Breast epithelium (tissue), 4 donors: ENCODE measurements around the gene NRIP3. TPM values are rescaled to one million over a fixed set of nuclear protein-coding genes. Genes with fewer than 3 reads are reported as not detected.
"Not testable (repeated sequence)": the region's sequence is repeated elsewhere in the genome, so short reads cannot be mapped to it uniquely, and the experiment has no call there.

Experiments
- DNase-seq, 2 donors: peaks; one replicate each; pipeline ENCODE4 v3.0.0-alpha.2; 2019; ENCODE audit warnings: low spot score in 2 of 2
- H3K27ac ChIP-seq, 2 donors: fragments of 200-600 bp; sonication (generic) in 1 of 2; one replicate each; pipeline ENCODE4 v1.5.1; 2016 to 2019; ENCODE audit warnings: mild to moderate bottlenecking in 1 of 2
- H3K27me3 ChIP-seq, 2 donors: fragments of 200-600 bp; sonication (generic) in 1 of 2; one replicate each; pipeline versions ENCODE4 v1.5.1 to v1.6.0; 2017 to 2019; ENCODE audit warnings: control low read depth in 1 of 2, mild to moderate bottlenecking in 1 of 2
- H3K36me3 ChIP-seq: fragments of 200-600 bp; one replicate; pipeline ENCODE4 v1.5.1; 2019
- H3K4me1 ChIP-seq, 2 donors: fragments of 200-600 bp; sonication (generic); one replicate each; pipeline ENCODE4 v1.5.1; 2016 to 2019; ENCODE audit warnings: control low read depth in 1 of 2
- H3K4me3 ChIP-seq, 3 donors: fragments of 200-600 bp; sonication (generic); 1 replicate in 2 of 3; 2 replicates in 1 of 3; pipeline ENCODE4 v1.5.1; 2016 to 2019; ENCODE audit warnings: mild to moderate bottlenecking in 3 of 3, moderate library complexity in 2 of 3
- H3K9me3 ChIP-seq, 2 donors: fragments of 200-600 bp; sonication (generic) in 1 of 2; one replicate each; pipeline ENCODE4 v1.5.1; 2016 to 2019; ENCODE audit warnings: control low read depth in 1 of 2
- CTCF ChIP-seq, 3 donors: fragments of 450-650 bp; IDR thresholded peaks; one replicate each; pipeline ENCODE4 v1.5.1; 2016 to 2017; ENCODE audit warnings: antibody characterized with exemption in 3 of 3, mild to moderate bottlenecking in 3 of 3, moderate library complexity in 3 of 3
- POLR2A ChIP-seq: fragments of 450-650 bp; IDR thresholded peaks from one replicate; pipeline ENCODE4 v1.6.1; 2016; ENCODE audit warnings: antibody characterized with exemption, mild to moderate bottlenecking, moderate library complexity
- POLR2AphosphoS5 ChIP-seq, 3 donors: sonication (generic); formaldehyde crosslinking; IDR thresholded peaks; one replicate each; pipeline ENCODE4 v1.6.1; 2017; ENCODE audit warnings: antibody characterized with exemption in 3 of 3
- intact Hi-C: fragments of 100-400 bp; cut with DNase I; formaldehyde crosslinking; loops from one replicate; pipeline ENCODE4 v1.15.1; 2023; ENCODE audit warnings: low total_unique reads
- total RNA-seq, 3 donors: library from RNA; depleted of rRNA; stranded (reverse); fragments of >200 nt; gene quantifications; one replicate each; pipeline ENCODE4 v1.1.0, GENCODE V29; 2016

NRIP3 gene
- total RNA-seq, 3 donors from 2014 or later = 0.96 to 14.5 (median 3.6) TPM

- TF ChIP-seq POLR2AphosphoS5 (IDR thresholded peaks at IDR 0.05) (no peak), POLR2A (no peak), CTCF (IDR thresholded peaks at IDR 0.05) (no peak)
- Histone ChIP-seq H3K9me3 (no peaks in the 10 kb centered on the region), H3K4me3 (no peak overlapping the region), H3K27ac (no peak overlapping the region), H3K36me3 (no peaks in the 10 kb centered on the region), H3K27me3 (no peaks in the 10 kb centered on the region), H3K4me1 (no peaks in the 10 kb centered on the region)
- intact Hi-C loops = no loop called here
- DNase-seq = no peak
Measured at GRCh38 chr11:8980485-8980884, 23.3 kb downstream of the NRIP3 start.

DNA sequence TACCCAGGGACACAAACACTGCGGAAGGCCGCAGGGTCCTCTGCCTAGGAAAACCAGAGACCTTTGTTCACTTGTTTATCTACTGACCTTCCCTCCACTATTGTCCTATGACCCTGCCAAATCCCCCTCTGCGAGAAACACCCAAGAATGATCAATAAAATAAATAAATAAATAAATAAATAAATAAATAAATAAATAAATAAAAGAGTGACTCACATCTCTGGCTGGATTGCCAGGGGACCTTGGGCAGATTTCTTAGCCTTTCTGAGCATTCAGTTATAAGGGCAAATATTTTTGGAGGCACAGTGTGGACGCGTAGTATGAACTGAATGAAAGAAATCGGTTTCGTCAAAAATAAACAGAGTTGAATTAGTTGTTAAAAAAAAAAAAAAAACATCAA is 24.4 kb downstream of the NRIP3 start:
- DNase-seq, intact Hi-C loops, H3K36me3 ChIP-seq, H3K9me3 ChIP-seq, H3K27ac ChIP-seq, H3K4me1 ChIP-seq, H3K27me3 ChIP-seq, H3K4me3 ChIP-seq: not testable (repeated sequence)

GRCh38 chr11:8973121-8973520 is 30.7 kb downstream of the NRIP3 start:
- intact Hi-C loops = no loop called here
- no peaks in the 10 kb centered on the region for H3K27me3 ChIP-seq
- H3K27ac ChIP-seq = no peak overlapping the region

DNA sequence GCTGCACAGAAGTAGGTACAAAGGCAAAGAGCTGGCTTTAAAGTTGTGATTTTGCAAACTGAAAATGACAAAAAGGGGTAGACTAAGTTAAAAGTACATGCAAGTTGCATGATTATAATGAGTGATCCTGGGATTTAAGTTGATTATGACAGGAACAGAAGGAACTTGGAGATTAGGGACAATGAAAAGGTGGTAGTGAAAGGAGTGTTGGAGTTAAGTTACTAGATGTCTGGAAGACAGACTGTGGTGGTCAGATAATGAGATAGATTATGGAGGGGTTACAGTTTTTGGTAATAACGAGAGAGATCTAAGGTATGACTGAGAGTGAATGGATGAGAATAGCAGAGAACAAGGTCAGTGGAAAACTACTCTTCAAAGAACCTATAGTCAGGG is 31.9 kb downstream of the NRIP3 start:
- intact Hi-C loops = no loop called here
- no peak for DNase-seq

More at GRCh38 chr11:8973121-8973520, 30.7 kb downstream of the NRIP3 start:
- Histone ChIP-seq H3K4me3 (no peak overlapping the region), H3K4me1 (no peaks in the 10 kb centered on the region), H3K36me3 (no peaks in the 10 kb centered on the region), H3K9me3 (no peaks in the 10 kb centered on the region)
- no peak for DNase-seq
- no peak for TF ChIP-seq POLR2AphosphoS5 (IDR thresholded peaks at IDR 0.05)
- TF ChIP-seq CTCF (IDR thresholded peaks at IDR 0.05) = no peak
- no peak for TF ChIP-seq POLR2A

DNA sequence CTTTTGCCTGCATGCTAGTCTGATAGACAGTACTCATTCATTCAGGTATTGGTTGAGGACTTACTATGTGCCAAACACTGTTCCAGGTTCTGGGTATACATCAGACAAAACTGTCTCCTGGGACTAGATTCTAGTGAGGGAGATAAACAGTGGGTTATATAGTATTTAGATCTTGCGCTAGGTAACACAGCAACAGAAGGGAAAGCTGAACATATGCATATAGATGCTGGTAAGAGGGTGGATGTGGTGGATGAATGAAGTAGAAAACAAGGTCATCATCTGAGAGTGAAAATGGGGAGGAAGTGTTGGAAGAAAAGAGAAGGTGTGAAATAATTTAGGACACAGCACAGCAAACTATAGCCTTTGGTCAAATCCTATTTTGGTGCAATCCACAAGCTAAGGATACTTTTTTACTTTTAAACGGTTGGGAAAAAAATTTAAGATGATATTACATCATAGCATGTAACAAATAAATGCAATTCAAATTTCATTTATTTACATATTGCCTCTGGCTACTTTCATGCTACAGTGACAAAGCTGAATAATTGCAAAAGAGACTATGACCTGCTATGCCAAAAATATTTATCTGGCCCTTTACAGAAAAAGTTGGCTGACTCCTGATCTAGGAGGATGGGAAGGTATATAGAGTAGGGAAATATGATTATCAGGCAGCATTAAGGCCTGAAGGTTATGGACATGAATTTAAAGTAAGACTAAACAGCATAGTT is 32.4 kb downstream of the NRIP3 start:
- no peak overlapping the region for H3K4me3 ChIP-seq
- intact Hi-C loops = no loop called here

More for the DNA sequence above, 31.9 kb downstream of the NRIP3 start:
- no peak for TF ChIP-seq CTCF (IDR thresholded peaks at IDR 0.05)
- TF ChIP-seq POLR2A = no peak
- no peak for TF ChIP-seq POLR2AphosphoS5 (IDR thresholded peaks at IDR 0.05)
- Histone ChIP-seq H3K9me3 (no peaks in the 10 kb centered on the region), H3K4me1 (no peaks in the 10 kb centered on the region), H3K27ac (no peak overlapping the region), H3K36me3 (no peaks in the 10 kb centered on the region), H3K4me3 (no peak overlapping the region), H3K27me3 (no peaks in the 10 kb centered on the region)

More for the DNA sequence above, 32.4 kb downstream of the NRIP3 start:
- H3K4me1 ChIP-seq = no peaks in the 10 kb centered on the region
- no peak for DNase-seq
- H3K27ac ChIP-seq = no peak overlapping the region
- H3K9me3 ChIP-seq = no peaks in the 10 kb centered on the region
- TF ChIP-seq POLR2AphosphoS5 (IDR thresholded peaks at IDR 0.05) = no peak
- no peak for TF ChIP-seq POLR2A
- no peak for TF ChIP-seq CTCF (IDR thresholded peaks at IDR 0.05)
- H3K27me3 ChIP-seq = no peaks in the 10 kb centered on the region
- no peaks in the 10 kb centered on the region for H3K36me3 ChIP-seq
